Naive thymus-derived CD4-positive, alpha-beta T cell (primary cell): ENCODE results near the gene OR2B2. TPM values are rescaled to one million over a fixed set of nuclear protein-coding genes. Genes with fewer than 3 reads are reported as not detected.

Experiments used
- ATAC-seq: fragments of 150-1000 bp; cut with Tn5 transposase; 2 replicates; pipeline ENCODE4 v1.10.0; 2021; ENCODE audit warnings: mild to moderate bottlenecking, moderate library complexity
- CTCF ChIA-PET: fragments of 350-600 bp; sonication (Branson Sonifier 250); formaldehyde crosslinking; loops from one replicate; lab custom pipeline; 2021; ENCODE audit warnings: antibody characterized with exemption; lab: Charles Lee
- POLR2A ChIA-PET: fragments of 350-600 bp; sonication (Branson Sonifier 250); formaldehyde crosslinking; loops from one replicate; lab custom pipeline; 2021; ENCODE audit warnings: antibody characterized with exemption, inconsistent platforms; lab: Charles Lee
- DNase-seq, 9 donors: peaks; one replicate each; pipeline versions ENCODE4 v3.0.0 to v3.0.0-alpha.2; 2020 to 2022; ENCODE audit warnings: mixed read lengths in 1 of 9
- H3K27ac ChIP-seq: one replicate; pipeline ENCODE4 v1.7.0; 2013; ENCODE audit warnings: mild to moderate bottlenecking, low read depth, low read length, moderate library complexity
- H3K27me3 ChIP-seq, 2 donors: one replicate each; pipeline ENCODE4 v1.7.0; 2013; ENCODE audit warnings: low read length in 2 of 2, mild to moderate bottlenecking in 2 of 2, moderate library complexity in 2 of 2; ENCODE audit not compliant: control insufficient read depth in 2 of 2, insufficient read depth in 2 of 2
- H3K36me3 ChIP-seq, 3 experiments: 1 replicate in 2 of 3; 2 replicates in 1 of 3; pipeline ENCODE4 v1.7.0; 2013; ENCODE audit warnings: low read length in 3 of 3, mild to moderate bottlenecking in 3 of 3, moderate library complexity in 1 of 3; ENCODE audit not compliant: insufficient read depth in 3 of 3, control insufficient read depth in 2 of 3
- H3K4me1 ChIP-seq, 2 donors: one replicate each; pipeline ENCODE4 v1.7.0; 2013; ENCODE audit warnings: low read length in 2 of 2, mild to moderate bottlenecking in 2 of 2, moderate library complexity in 1 of 2; ENCODE audit not compliant: control insufficient read depth in 2 of 2, insufficient read depth in 2 of 2
- H3K4me3 ChIP-seq: 2 replicates; pipeline ENCODE4 v1.7.0; 2013; ENCODE audit warnings: mild to moderate bottlenecking, low read length
- H3K9me3 ChIP-seq, 3 experiments: 1 replicate in 2 of 3; 2 replicates in 1 of 3; pipeline ENCODE4 v1.7.0; 2013; ENCODE audit warnings: low read length in 3 of 3; ENCODE audit not compliant: control insufficient read depth in 2 of 3
- H3K27ac Mint-ChIP-seq, 9 donors: one replicate each; pipeline ENCODE4 v1.8.0; 2020 to 2022; ENCODE audit warnings: mixed read lengths in 9 of 9, mild to moderate bottlenecking in 8 of 9, moderate library complexity in 5 of 9, inconsistent platforms in 2 of 9
- H3K27me3 Mint-ChIP-seq, 5 donors: one replicate each; pipeline ENCODE4 v1.8.0; 2021 to 2022; ENCODE audit warnings: mixed read lengths in 5 of 5, mild to moderate bottlenecking in 1 of 5
- H3K36me3 Mint-ChIP-seq, 5 donors: one replicate each; pipeline ENCODE4 v1.8.0; 2020 to 2022; ENCODE audit warnings: mixed read lengths in 5 of 5, mild to moderate bottlenecking in 3 of 5, inconsistent platforms in 1 of 5
- H3K4me1 Mint-ChIP-seq, 7 donors: one replicate each; pipeline ENCODE4 v1.8.0; 2020 to 2022; ENCODE audit warnings: mixed read lengths in 7 of 7, mild to moderate bottlenecking in 3 of 7, inconsistent platforms in 1 of 7
- H3K4me3 Mint-ChIP-seq, 10 donors: one replicate each; pipeline ENCODE4 v1.8.0; 2020 to 2022; ENCODE audit warnings: mild to moderate bottlenecking in 10 of 10, mixed read lengths in 10 of 10, moderate library complexity in 6 of 10, inconsistent platforms in 2 of 10
- H3K9me3 Mint-ChIP-seq, 11 donors: one replicate each; pipeline ENCODE4 v1.8.0; 2020 to 2022; ENCODE audit warnings: mixed read lengths in 11 of 11, mild to moderate bottlenecking in 4 of 11, inconsistent platforms in 1 of 11, moderate library complexity in 1 of 11
- intact Hi-C, 2 donors: fragments of 100-400 bp; cut with micrococcal nuclease; formaldehyde crosslinking; loops; one replicate each; pipeline ENCODE4 v1.15.1; 2023
- polyA plus RNA-seq, 2 donors: library from polyadenylated mRNA; unstranded; fragments of 300-500 nt; fragmentation: Illumina TruSeq; gene quantifications; one replicate each; pipeline ENCODE4 v1.2.3, GENCODE V29; 2021
- total RNA-seq, 6 experiments: library from RNA in 5 of 6; stranded (reverse) in 5 of 6; gene quantifications; 1 replicate in 5 of 6; 2 replicates in 1 of 6; pipeline ENCODE4 v1.2.3 and lab custom pipeline; 2021 to 2026

The OR2B2 gene
- total and polyA plus RNA-seq, 7 experiments from 2014 or later, result not detected

DNA sequence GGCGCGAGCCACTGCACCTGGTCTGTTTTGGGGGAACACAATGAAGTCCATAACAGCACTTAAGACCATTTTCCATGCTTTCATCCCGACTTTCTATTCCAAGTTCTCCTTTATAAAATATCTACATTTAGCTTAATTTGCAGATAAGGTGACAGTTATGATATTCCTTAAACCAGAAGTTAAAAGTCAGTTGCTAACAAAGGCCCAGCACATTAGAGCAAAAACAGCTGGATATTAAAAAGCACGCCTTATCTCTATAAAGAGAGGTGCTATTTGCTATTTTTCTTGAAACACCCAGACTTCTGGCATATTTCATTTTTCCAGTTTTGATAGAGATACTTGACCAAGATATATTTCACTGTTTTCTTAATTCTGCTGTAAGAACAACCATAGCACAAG lies 15.8 kb downstream of the OR2B2 start:
- Mint-ChIP-seq H3K4me1 (peaks cover 4 to 32% (median 18%) of the 10 kb centered on the region in 7 donors), H3K4me3 (peak overlapping the region in 3 of 10 donors; percentile 33 to 49 (median 34)), H3K36me3 (peaks cover 0 to 1% (median 0%) of the 10 kb centered on the region in 5 donors), H3K27ac (peak overlapping the region in 1 of 9 donors; percentile 43), H3K9me3 (peaks cover 0 to 7% (median 3%) of the 10 kb centered on the region in 11 donors), H3K27me3 (peaks cover 0 to 10% (median 0%) of the 10 kb centered on the region in 5 donors)
- DNase-seq (no peak), ATAC-seq (no peak)
- Histone ChIP-seq H3K4me3 (no peak overlapping the region), H3K36me3 (no peaks in the 10 kb centered on the region), H3K9me3 (no peaks in the 10 kb centered on the region), H3K27me3 (no peaks in the 10 kb centered on the region), H3K4me1 (peaks cover 0 to 6% of the 10 kb centered on the region in 2 donors), H3K27ac (no peak overlapping the region)
- POLR2A ChIA-PET, result interaction anchor here (0.8 to 7.9 kb wide), 14 partner anchors 27 to 1739 kb away, joined by 3 to 717 read pairs (median 47); a partner anchor contains a TSS
- CTCF ChIA-PET, result interaction anchor here (0.6 to 5.3 kb wide), 19 partner anchors 23 to 735 kb away, joined by 3 to 96 read pairs (median 8); a partner anchor contains a TSS
- intact Hi-C loops, result loop anchor here (5.0 to 10.0 kb wide), 3 partner anchors 209 to 1322 kb away; no protein-coding TSS in a partner anchor

DNA sequence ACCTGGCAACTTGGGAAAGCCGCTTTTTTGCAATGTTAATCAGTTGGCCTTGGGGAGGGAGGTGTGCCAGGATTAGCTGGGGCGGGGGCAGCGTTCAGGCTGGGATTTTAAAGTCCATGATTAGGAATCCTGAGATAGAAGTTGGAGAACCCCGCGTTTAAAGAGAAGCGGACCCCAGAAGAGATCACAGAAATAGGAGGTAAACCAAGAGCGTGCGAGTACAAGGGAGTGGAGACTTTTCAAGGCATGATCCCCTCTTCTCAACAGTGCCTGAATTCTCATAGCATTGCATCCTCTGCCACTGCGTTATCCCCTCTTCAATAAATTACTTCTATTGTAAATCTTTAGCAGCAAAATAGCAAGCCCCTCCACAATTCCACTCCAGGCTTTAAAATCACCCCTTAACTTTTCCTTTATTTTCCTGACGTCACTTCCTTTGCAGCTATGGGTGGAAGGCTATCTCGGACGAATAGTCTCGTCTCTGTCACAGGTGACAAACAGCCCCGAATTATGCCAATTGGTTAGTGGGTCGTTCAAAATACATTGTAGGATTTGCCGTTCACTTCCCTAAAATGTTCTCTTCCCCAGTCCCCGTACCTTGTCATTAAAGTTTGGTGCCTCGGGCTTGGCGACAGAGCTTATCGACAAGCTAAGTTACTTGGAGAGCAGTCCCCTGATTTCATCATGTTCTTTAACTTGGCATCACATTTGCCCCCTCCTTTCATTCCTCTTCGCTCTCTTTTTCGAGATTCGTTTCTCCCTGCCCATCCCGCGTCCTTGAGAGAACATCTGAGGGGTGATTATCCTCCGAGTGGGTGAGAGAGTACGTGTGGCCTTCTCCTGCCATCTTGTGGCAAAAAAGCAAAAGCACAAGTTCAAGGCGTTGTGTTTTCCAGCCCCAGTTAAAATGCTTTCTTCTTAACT lies 17.1 kb downstream of the OR2B2 start:
- ChIA-PET POLR2A (interaction anchor here (0.6 to 7.9 kb wide), 39 partner anchors 10 to 1903 kb away, joined by 3 to 717 read pairs (median 18); partner anchors contain the start of gene TRIM27), CTCF (interaction anchor here (0.6 to 5.3 kb wide), 26 partner anchors 22 to 751 kb away, joined by 3 to 96 read pairs (median 6); partner anchors contain the start of gene POM121L2)
- Histone ChIP-seq H3K36me3 (no peaks in the 10 kb centered on the region), H3K9me3 (no peaks in the 10 kb centered on the region), H3K4me1 (peaks cover 3 to 16% of the 10 kb centered on the region in 2 donors), H3K27me3 (no peaks in the 10 kb centered on the region), H3K27ac (peak overlapping the region; percentile 82), H3K4me3 (peak overlapping the region; percentile 72)
- peaks cover 0 to 8% (median 0%) of the 10 kb centered on the region in 5 donors for H3K27me3 Mint-ChIP-seq
- peaks cover 0 to 1% (median 0%) of the 10 kb centered on the region in 5 donors for H3K36me3 Mint-ChIP-seq
- ATAC-seq (peak; percentile 53), DNase-seq (peak in 8 of 9 donors; percentile 57 to 82 (median 75))
- H3K9me3 Mint-ChIP-seq, result peaks cover 0 to 9% (median 5%) of the 10 kb centered on the region in 11 donors
- intact Hi-C loops, result loop anchor here (1.0 to 10.0 kb wide), 30 partner anchors 7 to 1863 kb away; partner anchors contain the start of gene POM121L2 (in 2 of the 2)
- H3K27ac Mint-ChIP-seq, result no peak overlapping the region
- H3K4me3 Mint-ChIP-seq, result no peak overlapping the region
- H3K4me1 Mint-ChIP-seq, result peaks cover 4 to 38% (median 26%) of the 10 kb centered on the region in 7 donors

DNA sequence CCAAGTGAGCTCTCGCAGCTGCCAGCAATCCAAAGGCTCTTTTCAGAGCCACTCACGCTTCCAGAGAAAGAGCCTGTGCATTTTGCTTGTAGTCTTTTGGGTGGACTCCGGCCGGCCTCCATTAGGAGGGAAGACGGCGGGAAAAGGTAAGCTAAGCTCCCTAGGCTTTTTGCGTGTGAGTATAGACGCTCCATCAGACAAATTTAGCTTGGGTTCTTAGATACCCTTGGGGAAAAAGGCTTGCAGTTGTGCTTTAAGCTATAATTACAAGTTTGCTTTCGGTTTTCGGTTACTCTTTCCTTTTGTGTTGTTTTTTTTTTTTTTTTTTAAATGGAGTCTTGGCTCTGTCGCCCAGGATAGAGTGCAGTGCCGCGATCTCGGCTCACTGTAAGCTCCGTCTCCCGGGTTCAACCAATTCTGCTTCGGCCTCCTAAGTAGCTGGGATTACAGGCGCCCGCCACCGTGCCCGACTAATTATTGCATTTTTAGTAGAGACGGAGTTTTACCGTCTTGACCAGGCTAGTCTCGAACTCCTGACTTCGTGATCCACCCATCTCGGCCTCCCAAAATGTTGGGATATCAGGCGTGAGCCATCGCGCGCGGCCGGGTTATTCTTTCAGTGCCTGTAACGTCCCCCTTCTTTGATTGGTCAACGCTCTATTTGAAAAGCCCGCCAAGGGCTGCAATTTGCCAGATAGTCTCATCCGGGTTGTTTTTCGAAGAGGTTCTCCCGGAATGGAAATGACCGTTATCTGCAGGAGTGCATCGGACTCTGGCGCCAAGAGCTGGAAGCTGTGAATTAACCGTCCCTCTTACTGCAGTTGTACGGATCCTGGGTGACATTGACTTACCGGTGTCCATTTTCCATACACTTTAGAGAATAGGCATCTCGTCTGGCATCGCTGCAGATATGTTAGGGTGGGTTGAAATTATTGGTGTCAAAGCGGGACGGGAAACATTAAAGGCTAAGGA lies 18.1 kb downstream of the OR2B2 start:
- peaks cover 9 to 47% (median 30%) of the 10 kb centered on the region in 7 donors for H3K4me1 Mint-ChIP-seq
- CTCF ChIA-PET, result interaction anchor here (0.6 to 5.3 kb wide), 25 partner anchors 21 to 750 kb away, joined by 3 to 96 read pairs (median 6); a partner anchor contains a TSS
- peak overlapping the region; percentile 72 for H3K4me3 ChIP-seq
- no peak overlapping the region for H3K4me3 Mint-ChIP-seq
- H3K27me3 Mint-ChIP-seq, result peaks cover 0 to 8% (median 0%) of the 10 kb centered on the region in 5 donors
- no peaks in the 10 kb centered on the region for H3K9me3 ChIP-seq
- peak overlapping the region; percentile 82 for H3K27ac ChIP-seq
- DNase-seq (peak; percentile 45 to 78 (median 74)), ATAC-seq (no peak)
- H3K27ac Mint-ChIP-seq, result peak overlapping the region in 1 of 9 donors; percentile 97
- H3K4me1 ChIP-seq, result peaks cover 4 to 20% of the 10 kb centered on the region in 2 donors
- H3K36me3 ChIP-seq, result no peaks in the 10 kb centered on the region
- H3K36me3 Mint-ChIP-seq, result peaks cover 0 to 1% (median 0%) of the 10 kb centered on the region in 5 donors
- POLR2A ChIA-PET, result interaction anchor here (0.6 to 7.9 kb wide), 59 partner anchors 8 to 1902 kb away, joined by 3 to 717 read pairs (median 8); partner anchors contain the start of genes TRIM27 and ZSCAN31
- peaks cover 0 to 9% (median 5%) of the 10 kb centered on the region in 11 donors for H3K9me3 Mint-ChIP-seq
- H3K27me3 ChIP-seq, result no peaks in the 10 kb centered on the region
- intact Hi-C loops, result loop anchor here (1.0 to 10.0 kb wide), 32 partner anchors 8 to 1867 kb away; partner anchors contain the start of genes POM121L2 (in 2 of the 2) and ZNF184 (in 1 of the 2)

DNA sequence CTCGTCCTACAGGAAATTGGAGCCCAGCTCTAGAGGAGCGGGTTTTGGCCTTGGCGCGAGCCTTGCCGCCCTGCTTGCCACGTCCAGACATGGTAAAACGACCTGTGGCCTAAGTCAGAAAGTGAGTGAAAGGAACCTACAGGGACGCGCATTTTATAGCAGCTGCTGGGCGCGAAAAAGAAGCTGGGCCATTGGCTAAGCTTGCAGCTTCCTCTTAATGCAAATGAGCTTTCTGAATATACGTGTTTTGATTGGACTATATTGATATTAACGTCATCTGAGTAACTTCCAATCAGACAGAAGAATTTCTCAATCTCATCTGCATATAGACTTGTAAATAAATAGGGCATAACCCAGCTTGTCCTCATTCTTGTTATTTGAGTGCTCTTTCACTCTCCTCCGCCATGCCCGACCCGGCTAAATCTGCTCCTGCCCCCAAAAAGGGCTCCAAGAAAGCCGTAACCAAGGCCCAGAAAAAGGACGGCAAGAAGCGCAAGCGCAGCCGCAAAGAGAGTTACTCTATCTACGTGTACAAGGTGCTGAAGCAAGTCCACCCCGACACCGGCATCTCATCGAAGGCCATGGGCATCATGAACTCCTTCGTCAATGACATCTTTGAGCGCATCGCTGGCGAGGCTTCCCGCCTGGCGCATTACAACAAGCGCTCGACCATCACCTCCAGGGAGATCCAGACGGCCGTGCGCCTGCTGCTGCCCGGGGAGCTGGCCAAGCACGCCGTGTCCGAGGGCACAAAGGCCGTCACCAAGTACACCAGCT lies 18.9 kb downstream of the OR2B2 start:
- DNase-seq (peak; percentile 75 to 95 (median 92)), ATAC-seq (peak; percentile 83)
- Mint-ChIP-seq H3K27ac (peak overlapping the region in 1 of 9 donors; percentile 97), H3K4me3 (no peak overlapping the region), H3K9me3 (peaks cover 0 to 9% (median 5%) of the 10 kb centered on the region in 11 donors), H3K27me3 (peaks cover 0 to 8% (median 0%) of the 10 kb centered on the region in 5 donors), H3K36me3 (peaks cover 0 to 1% (median 0%) of the 10 kb centered on the region in 5 donors), H3K4me1 (peaks cover 9 to 55% (median 30%) of the 10 kb centered on the region in 7 donors)
- intact Hi-C loops, result loop anchor here (1.0 to 10.0 kb wide), 24 partner anchors 20 to 1866 kb away; partner anchors contain the start of gene ZNF184 (in 1 of the 2)
- no peaks in the 10 kb centered on the region for H3K36me3 ChIP-seq
- ChIA-PET POLR2A (interaction anchor here (0.6 to 7.9 kb wide), 81 partner anchors 9 to 1872 kb away, joined by 3 to 717 read pairs (median 6); partner anchors contain the start of genes ZSCAN16 and ZSCAN31), CTCF (interaction anchor here (0.6 to 5.3 kb wide), 17 partner anchors 20 to 1871 kb away, joined by 3 to 96 read pairs (median 6); a partner anchor contains a TSS)
- peaks cover 4 to 20% of the 10 kb centered on the region in 2 donors for H3K4me1 ChIP-seq
- no peaks in the 10 kb centered on the region for H3K27me3 ChIP-seq
- H3K4me3 ChIP-seq, result peak overlapping the region; percentile 72
- peak overlapping the region; percentile 82 for H3K27ac ChIP-seq
- no peaks in the 10 kb centered on the region for H3K9me3 ChIP-seq

DNA sequence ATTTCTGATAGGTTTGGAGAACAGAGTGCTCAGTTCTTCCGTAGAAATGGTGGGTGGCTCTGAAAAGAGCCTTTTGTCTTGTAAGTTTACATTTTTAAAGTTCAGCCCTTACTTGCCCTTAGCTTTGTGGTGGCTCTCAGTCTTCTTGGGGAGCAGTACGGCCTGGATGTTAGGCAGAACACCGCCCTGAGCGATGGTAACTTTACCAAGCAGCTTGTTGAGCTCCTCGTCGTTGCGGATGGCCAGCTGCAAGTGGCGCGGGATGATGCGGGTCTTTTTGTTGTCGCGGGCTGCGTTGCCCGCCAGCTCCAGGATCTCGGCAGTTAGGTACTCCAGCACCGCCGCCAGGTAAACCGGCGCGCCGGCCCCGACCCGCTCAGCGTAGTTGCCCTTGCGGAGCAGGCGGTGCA lies 19.5 kb downstream of the OR2B2 start:
- peaks cover 0 to 1% (median 0%) of the 10 kb centered on the region in 5 donors for H3K36me3 Mint-ChIP-seq
- ChIA-PET CTCF (interaction anchor here (1.0 to 5.3 kb wide), 12 partner anchors 20 to 1871 kb away, joined by 3 to 96 read pairs (median 31); a partner anchor contains a TSS), POLR2A (interaction anchor here (0.6 to 7.9 kb wide), 74 partner anchors 9 to 1872 kb away, joined by 3 to 717 read pairs (median 7); partner anchors contain the start of gene ZSCAN16)
- no peaks in the 10 kb centered on the region for H3K36me3 ChIP-seq
- peak overlapping the region; percentile 82 for H3K27ac ChIP-seq
- DNase-seq (no peak), ATAC-seq (peak; percentile 22)
- H3K4me1 ChIP-seq, result peaks cover 4 to 20% of the 10 kb centered on the region in 2 donors
- H3K27me3 ChIP-seq, result no peaks in the 10 kb centered on the region
- H3K27me3 Mint-ChIP-seq, result peaks cover 0 to 8% (median 0%) of the 10 kb centered on the region in 5 donors
- peaks cover 9 to 60% (median 30%) of the 10 kb centered on the region in 7 donors for H3K4me1 Mint-ChIP-seq
- H3K9me3 Mint-ChIP-seq, result peaks cover 0 to 9% (median 5%) of the 10 kb centered on the region in 11 donors
- no peak overlapping the region for H3K4me3 Mint-ChIP-seq
- H3K27ac Mint-ChIP-seq, result peak overlapping the region in 1 of 9 donors; percentile 97
- H3K9me3 ChIP-seq, result no peaks in the 10 kb centered on the region
- intact Hi-C loops, result loop anchor here (1.0 to 10.0 kb wide), 24 partner anchors 19 to 1865 kb away; partner anchors contain the start of gene ZNF184 (in 1 of the 2)
- H3K4me3 ChIP-seq, result peak overlapping the region; percentile 72
